ENCODE results near the gene JAG2. TPM values are rescaled to one million over a fixed set of nuclear protein-coding genes. Genes with fewer than 3 reads are reported as not detected.

JAG2 gene
- total and polyA plus RNA-seq, 10 donors = 3.0 to 14.3 (median 6.4) TPM

DNA sequence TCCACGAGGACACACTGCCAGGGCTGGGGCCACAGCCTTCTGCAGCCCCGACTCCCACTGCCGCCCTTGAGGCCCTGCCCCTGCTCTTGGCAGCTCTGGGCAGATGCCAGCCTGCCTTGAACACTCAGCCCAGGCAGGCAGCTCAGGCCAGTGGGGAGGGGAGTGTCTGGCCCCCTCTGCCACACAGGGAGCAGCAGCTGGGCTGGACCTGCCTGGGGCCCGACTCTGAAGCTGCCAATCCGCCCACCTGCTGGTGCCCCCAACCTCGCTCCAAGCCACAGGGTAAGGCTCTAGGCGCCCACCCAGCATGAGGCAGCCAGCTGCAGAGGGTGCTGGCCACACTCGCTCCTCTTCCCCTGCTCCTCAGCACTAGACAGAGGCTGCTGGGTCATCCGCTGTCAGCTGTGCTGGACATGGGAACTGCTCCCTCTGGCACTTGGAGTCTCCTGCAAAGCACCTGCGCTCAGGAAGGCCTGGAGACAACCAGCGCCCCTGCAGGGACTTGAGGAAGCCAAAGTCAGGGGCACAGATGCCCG lies 37.2 kb upstream of the JAG2 start:
- peaks cover 20 to 58% (median 34%) of the 10 kb centered on the region in 6 donors for H3K4me1 ChIP-seq
- peaks cover 0 to 22% (median 16%) of the 10 kb centered on the region in 6 donors for H3K36me3 ChIP-seq
- TF ChIP-seq POLR2A (IDR thresholded peaks at IDR 0.05) (no peak), POLR2AphosphoS5 (IDR thresholded peaks at IDR 0.05) (peak in 2 of 3 donors; percentile 26 to 52)
- TF ChIP-seq, protein P1, sequence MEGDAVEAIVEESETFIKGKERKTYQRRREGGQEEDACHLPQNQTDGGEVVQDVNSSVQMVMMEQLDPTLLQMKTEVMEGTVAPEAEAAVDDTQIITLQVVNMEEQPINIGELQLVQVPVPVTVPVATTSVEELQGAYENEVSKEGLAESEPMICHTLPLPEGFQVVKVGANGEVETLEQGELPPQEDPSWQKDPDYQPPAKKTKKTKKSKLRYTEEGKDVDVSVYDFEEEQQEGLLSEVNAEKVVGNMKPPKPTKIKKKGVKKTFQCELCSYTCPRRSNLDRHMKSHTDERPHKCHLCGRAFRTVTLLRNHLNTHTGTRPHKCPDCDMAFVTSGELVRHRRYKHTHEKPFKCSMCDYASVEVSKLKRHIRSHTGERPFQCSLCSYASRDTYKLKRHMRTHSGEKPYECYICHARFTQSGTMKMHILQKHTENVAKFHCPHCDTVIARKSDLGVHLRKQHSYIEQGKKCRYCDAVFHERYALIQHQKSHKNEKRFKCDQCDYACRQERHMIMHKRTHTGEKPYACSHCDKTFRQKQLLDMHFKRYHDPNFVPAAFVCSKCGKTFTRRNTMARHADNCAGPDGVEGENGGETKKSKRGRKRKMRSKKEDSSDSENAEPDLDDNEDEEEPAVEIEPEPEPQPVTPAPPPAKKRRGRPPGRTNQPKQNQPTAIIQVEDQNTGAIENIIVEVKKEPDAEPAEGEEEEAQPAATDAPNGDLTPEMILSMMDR (IDR thresholded peaks at IDR 0.05 in 8 of 11, conservative IDR thresholded peaks at IDR 0.05 in 3 of 11) = no peak
- H3K27ac ChIP-seq = no peak overlapping the region
- 32 to 63% (median 57%) methylated on average over 4 to 12 of the region's 12 CpGs for WGBS, 5 donors
- peaks cover 0 to 40% (median 16%) of the 10 kb centered on the region in 7 donors for H3K27me3 ChIP-seq (replicated peaks in 1 of 7)
- no peaks in the 10 kb centered on the region for H3K9me3 ChIP-seq
- no peak overlapping the region for H3K4me3 ChIP-seq
- intact Hi-C loops (cut with DNase I; ENCODE audit: low total_unique reads) = no loop called here
- DNase-seq = no peak

DNA sequence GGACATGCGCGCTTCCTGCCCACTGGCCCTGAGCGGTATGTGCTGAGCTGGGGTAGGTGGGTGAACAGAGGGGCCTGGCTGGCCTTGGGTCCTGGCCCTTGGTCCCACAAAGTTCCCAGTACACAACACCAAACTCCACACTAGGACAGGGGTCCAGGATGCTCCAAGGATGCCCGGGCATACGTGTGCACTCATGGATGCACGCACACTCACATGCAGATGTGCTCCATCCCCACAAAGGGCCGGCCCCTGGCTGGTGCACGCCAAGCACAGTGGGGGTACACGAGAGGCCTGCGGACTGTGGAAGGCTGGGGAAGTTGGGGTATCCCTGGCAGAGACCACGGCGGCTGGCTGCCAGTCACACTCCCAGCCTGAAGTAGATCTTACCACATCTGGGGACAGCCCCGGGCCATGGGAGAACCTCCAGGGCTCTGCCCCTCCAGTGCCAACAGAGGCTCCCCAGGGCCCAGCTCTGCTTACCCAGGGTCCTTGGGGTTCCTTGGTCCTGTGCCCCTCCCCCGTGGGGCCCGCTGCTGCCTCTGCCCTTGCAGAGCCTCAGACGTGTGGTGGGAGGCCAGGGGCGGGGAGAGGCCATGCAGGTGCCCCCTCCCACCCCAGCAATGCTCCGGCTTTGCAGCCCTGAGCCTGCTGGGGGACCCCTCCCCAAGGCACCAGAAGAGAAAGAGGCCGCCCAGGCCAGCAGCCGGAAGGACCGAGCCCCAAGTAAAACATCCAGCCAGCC lies 36.5 kb upstream of the JAG2 start:
- no peak for DNase-seq
- Histone ChIP-seq H3K9me3 (no peaks in the 10 kb centered on the region), H3K27ac (no peak overlapping the region)

DNA sequence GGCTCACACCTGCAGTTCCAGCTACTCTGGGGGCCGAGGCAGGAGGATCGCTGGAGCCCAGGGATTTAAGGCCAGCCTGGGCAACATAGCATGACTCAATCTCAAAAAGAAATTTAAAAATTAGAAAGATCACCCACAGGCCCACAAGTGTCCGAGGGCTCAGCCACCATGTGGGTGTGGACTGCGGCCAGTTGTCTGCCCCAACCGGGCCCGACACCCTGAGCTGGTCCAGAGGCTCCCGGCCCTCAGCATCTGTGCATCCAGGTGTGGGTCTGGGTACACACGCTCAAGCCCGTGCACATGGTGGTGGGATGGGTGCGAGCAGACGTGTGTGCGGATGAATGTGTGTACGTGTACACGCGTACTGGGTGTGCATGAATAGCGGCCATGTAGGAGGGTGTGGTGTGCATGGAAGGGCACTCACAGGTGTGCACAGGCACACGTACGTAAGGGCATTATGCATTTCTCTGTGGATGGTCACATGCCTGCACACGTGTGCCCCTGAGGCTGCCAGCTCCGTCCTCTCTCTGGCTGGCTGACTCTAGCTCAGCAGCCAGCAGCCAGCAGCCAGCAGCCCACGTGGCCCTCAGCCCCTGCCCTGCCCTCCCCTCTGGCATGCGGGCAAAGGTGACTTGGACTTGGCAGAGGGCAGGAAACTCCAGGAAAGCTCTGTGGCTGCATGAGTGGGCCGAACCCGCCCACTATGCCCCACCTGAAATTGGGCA lies 35.8 kb upstream of the JAG2 start:
- Histone ChIP-seq H3K27ac (no peak overlapping the region), H3K27me3 (replicated peaks in 1 of 7) (peaks cover 0 to 54% (median 25%) of the 10 kb centered on the region in 7 donors), H3K36me3 (peaks cover 0 to 8% (median 5%) of the 10 kb centered on the region in 6 donors), H3K9me3 (no peaks in the 10 kb centered on the region), H3K4me1 (peaks cover 20 to 70% (median 41%) of the 10 kb centered on the region in 6 donors), H3K4me3 (no peak overlapping the region)
- WGBS, 5 donors = 58 to 65% (median 63%) methylated on average over 20 to 24 of the region's 24 CpGs
- TF ChIP-seq, protein P1 (IDR thresholded peaks at IDR 0.05 in 8 of 11, conservative IDR thresholded peaks at IDR 0.05 in 3 of 11) = no peak
- peak; percentile 27 to 63 (median 49) for TF ChIP-seq POLR2AphosphoS5 (IDR thresholded peaks at IDR 0.05)
- intact Hi-C loops (cut with DNase I; ENCODE audit: low total_unique reads) = loop anchor here (5.0 kb wide), 1 partner anchor 148 kb away; no protein-coding TSS in a partner anchor
- no peak for DNase-seq

More for the DNA sequence above, 36.5 kb upstream of the JAG2 start:
- intact Hi-C loops (cut with DNase I; ENCODE audit: low total_unique reads) = loop anchor here (5.0 kb wide), 1 partner anchor 147 kb away; no protein-coding TSS in a partner anchor
- Histone ChIP-seq H3K4me3 (no peak overlapping the region), H3K27me3 (replicated peaks in 1 of 7) (peaks cover 0 to 47% (median 23%) of the 10 kb centered on the region in 7 donors), H3K36me3 (peaks cover 0 to 15% (median 12%) of the 10 kb centered on the region in 6 donors), H3K4me1 (peaks cover 20 to 62% (median 37%) of the 10 kb centered on the region in 6 donors)
- TF ChIP-seq POLR2AphosphoS5 (IDR thresholded peaks at IDR 0.05) = peak in 1 of 3 donors; percentile 14
- no peak for TF ChIP-seq POLR2A (IDR thresholded peaks at IDR 0.05)
- TF ChIP-seq, protein P1 (IDR thresholded peaks at IDR 0.05 in 8 of 11, conservative IDR thresholded peaks at IDR 0.05 in 3 of 11) = no peak
- WGBS, 5 donors = 46 to 67% (median 65%) methylated on average over 11 to 21 of the region's 21 CpGs

Data from spleen (tissue), 11 donors.